T1000 (cell line): ENCODE results near the gene GNAT2.

Experiments used
- DNase-seq: peaks from one replicate; lab custom pipeline; 2025; ENCODE audit warnings: mixed read lengths; lab: John Stamatoyannopoulos, UW

The GNAT2 gene

DNA sequence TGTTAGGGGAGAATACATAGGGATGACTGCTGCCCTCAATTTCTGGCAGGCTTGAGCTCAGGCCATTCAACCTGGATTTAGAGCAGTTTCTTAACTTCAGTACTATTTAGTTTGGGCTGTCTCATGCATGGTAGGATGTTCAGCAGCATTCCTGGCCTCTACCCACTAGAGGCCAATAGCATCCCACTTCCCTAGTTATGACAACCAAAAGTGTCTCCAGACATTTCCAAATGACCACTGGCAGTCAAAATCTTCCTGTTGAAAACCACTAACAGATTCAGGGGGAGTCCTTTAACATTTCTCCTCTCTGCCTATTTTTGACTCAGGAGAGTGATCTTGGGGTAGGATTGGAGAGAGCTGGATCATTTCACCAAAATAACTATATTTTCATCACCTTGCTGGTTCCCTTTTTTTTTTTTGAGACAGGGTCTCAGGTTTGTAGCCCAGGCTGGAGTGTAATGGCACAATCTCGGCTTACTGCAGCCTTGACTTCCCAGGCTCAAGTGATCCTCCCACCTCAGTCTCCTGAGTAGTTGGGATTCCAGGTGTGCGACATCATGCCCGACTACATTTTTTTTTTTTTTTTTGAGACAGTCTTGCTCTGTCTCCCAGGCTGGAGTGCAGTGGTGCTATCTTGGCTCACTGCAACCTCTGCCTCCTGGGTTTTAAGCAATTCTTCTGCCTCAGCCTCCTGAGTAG lies 8.7 kb downstream of the GNAT2 start:
- DNase-seq: no peak

DNA sequence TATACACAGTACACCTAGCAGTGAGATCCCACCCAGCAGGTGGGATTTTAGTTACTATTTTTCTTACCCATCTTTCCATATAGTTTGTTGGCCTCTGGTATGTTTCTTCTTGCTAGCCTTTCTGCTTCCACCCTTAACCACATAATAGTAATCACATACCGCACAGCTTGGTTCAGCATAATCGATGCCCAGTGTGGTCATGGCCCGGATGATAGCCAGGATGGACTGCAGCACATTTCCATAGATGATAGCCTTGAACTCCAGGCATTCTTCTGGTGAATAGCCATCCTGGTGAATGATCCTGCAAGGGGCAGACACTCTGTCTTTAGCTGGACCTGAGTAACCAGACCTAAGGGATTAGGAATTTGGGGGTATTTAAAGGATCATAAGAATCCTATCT lies 9.5 kb downstream of the GNAT2 start:
- no peak for DNase-seq

DNA sequence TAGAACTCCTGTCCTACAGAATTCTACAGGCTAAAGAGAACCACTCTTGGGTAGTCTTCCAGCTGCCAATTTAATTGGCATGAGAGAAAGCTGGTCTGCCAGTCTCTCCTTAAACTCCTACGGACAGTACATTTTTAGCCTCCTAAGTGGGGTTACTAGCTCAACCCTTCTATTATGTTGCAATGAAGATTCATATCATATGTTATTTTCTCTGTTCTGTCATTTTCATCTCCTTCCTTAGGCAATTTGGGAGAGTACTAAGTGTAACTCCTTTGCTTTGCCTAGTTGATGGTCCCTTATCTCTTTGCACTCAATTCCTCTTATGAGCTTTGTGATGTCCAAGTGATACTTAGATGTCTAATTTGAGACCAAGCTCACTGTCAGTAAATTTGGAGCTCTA lies 14.0 kb downstream of the GNAT2 start:
- no peak for DNase-seq

DNA sequence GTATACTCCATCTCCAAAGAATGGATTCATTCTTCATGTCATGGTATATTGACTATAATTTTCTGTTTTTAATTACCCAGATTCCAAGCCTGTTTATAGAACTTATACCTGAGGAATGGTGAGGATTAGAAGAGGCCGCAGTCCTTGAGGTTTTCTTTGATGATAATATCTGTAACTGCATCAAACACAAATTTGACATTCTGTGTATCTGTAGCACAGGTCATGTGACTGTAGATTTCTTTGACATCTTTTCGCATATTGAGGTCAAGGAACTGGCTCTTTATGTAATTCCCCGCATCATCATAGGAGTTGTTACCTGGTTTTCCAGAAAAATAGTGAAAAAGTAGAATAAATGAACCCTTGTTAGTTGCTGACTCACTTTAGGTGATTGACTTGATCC lies 16.2 kb downstream of the GNAT2 start:
- no peak for DNase-seq

DNA sequence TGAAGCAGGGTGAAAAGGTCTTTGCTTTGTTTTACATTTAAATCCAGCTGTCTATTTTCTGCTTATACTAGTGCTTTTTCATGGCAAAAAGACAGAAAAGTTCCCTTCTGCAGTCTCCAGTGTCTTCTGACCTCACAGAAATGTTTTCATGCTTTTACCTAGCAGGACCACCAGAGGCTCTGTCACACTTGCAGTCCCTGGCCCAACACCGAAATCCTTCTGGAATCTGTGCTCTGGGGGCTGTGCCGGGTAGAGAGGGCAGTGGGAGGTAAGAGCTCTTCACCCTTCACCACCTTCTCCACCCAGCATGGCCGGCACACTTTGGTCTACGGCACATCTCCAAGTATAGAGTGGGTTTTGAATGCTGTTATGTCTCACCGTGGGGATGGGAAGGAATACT lies 20.8 kb downstream of the GNAT2 start:
- DNase-seq: no peak

DNA sequence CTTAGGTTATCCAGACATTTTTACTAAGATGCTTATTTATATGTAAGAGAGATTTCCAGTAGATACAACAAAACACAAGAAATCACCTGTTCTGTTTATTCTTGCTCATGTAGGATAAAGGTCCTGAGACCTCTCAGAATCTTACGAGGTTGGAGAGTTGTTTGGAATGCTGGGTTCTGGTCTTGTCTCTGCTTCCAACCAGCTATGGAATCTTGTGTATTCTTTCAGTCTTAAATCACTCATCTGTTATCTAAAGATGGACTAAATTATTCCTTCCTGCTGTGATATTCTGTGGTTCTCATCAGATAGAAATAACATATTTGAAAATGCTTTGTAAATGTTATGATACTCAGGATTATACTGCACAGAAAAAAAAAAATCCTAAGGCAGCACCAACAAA lies 21.3 kb downstream of the GNAT2 start:
- no peak for DNase-seq

DNA sequence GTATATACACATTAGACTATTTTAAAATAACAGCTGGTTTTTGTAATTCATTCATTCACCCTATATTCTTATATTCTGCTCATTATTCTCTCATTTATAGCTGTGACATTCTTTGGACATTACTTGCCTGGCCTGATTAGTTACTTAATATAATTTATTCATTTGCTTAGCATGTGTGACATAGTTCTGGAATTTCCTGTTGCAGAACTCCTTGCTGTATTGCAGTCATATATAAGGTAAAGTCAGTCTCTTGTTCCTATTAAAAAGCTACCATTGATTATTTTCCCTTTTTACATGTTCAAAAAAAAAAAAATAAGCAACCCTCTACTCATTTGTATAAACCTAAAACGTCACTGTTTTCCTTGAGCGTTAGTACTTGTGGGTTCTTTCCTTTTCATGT lies 23.9 kb downstream of the GNAT2 start:
- DNase-seq: no peak

DNA sequence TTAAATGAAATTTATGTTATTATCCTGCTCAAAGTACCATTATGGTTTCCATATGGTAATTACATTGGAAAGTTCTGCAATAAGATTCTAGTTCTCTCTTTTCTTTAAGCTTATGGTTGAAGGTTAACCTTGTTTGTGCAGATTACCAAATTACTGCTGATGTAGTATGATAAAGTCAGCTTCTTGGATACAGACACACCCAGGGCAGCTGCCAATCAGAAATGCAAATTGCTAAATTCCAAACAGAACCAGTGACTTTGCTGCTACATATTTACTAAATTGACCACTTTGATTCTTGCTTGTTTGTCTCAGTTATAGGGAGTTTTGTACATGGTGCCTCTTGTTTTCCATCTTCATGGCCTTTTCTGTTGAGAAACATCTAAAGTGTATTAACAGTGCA lies 26.5 kb downstream of the GNAT2 start:
- no peak for DNase-seq

DNA sequence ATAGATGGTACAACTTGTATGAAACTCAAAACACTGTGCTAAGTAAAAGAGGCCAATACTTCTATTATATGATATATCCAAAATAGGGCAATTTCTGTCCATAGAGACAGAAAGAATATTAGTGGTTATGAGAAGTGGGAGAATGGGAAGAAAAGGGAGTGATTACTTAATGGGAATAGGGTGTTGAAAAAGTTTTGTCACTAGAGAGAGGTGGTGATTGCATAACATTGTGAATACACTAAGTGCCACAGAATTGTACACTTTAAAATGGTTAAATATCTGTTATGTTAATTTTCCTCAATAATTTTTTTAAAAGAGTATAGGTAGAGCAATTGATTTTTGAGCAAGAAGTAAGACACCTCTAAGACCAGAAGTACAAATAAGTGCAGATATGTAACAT lies 29.7 kb downstream of the GNAT2 start:
- DNase-seq: no peak

DNA sequence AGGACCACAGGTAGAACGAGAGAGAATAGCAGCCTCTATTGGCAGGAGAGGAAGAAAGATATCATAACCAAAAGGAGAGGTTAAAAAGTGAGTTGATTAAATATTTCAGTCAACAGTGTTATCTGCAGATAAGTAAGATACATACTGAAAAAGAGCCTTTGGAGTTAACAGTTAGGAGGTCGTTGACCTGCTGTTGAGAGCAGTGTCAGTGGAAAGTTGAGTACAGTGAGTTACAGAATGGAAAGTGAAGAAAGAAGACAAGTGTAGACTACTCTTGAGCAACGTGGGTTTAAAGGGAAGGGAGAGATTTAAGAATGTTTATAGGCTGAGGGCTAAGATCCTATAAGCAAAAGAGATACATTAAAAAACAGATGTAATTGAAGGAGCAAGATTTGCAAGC lies 30.2 kb downstream of the GNAT2 start:
- DNase-seq: no peak

DNA sequence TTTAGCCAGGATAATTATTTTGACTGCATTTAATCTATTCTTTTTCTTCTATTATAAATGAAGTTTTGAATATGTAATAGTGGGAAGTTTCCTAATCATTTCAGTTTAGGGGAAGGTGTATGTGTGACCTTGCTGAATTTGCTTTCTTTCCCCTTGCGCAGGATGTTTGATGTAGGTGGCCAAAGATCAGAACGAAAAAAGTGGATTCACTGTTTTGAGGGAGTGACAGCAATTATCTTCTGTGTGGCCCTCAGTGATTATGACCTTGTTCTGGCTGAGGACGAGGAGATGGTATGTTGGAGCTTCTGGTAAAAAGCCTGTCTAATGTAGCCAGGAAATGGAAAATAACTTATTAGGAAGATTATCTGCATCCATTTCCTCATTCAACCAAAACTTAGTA lies 33.4 kb downstream of the GNAT2 start:
- no peak for DNase-seq

DNA sequence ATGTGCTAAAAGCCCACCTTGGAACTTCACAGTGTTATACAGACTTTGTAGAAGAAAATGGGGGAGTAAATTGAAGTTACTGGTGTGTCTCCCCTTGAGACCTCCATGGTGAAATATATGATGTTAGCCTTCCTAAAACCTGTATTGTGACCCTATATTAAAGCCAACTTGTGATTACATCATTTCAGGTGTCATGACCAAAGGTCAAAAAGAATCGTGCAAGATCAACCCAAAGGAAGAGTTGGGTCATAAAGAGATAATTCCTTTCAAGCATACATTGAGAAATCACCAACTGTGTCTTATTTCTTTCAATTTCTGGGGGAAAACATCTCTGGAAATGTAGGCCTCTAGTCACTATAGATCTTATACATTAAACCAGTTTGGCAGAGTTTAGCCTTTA lies 34.6 kb downstream of the GNAT2 start:
- DNase-seq: no peak

DNA sequence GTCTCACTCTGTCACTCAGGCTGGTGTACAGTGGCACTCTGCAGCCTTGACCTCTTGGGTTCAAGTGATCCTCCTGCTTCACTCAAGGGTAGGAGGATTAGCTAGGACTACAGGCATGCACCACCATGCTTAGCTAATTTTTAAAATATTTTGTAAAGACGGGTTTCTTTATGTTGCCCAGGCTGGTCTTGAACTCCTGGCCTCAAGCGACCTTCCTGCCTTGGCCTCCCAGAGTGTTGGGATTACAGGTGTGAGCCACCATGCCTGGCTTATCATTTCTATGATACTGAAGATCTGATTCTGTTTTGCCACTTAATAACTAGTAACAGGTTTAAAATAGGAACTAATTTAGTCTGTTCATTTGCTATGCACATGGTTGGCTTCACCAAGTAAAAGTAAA lies 37.4 kb downstream of the GNAT2 start:
- no peak for DNase-seq

DNA sequence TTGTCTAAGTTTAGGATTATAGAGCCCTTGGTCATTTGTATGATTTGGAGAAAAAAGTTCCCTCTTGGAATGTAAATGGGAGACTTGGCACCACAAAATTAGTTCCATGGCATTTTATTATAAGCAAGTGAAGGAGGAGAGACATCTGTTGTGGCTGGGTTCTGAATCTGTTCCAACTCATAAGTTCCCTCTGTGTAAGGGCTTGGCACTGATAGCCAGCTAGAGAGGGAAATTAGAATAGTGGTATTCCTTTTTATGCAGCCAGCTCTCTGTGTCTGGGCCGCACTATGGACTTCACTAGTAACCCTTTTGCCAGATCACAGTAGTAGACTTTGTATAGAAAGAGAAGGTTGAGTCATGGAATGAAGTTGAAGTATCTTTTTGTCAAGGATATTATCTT lies 39.9 kb downstream of the GNAT2 start:
- no peak for DNase-seq

DNA sequence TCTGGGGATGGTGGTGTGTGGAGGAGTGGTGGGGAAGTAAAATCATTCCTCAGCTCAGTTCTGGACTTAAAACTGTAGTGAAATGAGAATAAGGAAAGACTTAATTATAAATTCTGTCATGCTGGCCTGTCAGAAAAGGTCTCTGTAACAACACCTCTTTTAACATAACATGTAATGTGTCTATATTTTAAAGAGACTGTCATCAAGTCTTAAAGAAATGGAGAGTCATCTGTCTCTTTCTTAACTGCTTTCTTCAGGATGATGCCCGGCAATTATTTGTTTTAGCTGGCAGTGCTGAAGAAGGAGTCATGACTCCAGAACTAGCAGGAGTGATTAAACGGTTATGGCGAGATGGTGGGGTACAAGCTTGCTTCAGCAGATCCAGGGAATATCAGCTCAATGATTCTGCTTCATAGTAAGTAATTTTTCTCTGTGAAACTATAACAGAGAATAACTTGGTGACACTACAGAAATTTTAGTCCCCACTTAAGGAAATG lies 40.4 kb downstream of the GNAT2 start:
- DNase-seq: no peak

DNA sequence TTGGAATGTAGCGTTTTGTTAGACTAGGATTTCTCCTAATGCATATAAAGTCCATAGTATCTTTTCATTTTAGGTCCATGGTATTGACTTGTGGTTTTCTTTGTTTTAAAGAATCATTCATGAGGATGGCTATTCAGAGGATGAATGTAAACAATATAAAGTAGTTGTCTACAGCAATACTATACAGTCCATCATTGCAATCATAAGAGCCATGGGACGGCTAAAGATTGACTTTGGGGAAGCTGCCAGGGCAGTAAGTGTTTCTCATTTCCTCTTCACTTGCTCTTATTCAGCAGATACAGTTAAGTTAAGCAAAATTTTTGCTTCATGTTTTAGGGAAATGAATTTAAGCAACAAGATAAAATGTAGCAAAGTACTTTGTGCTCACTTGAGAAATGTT lies 45.6 kb downstream of the GNAT2 start:
- DNase-seq: no peak

DNA sequence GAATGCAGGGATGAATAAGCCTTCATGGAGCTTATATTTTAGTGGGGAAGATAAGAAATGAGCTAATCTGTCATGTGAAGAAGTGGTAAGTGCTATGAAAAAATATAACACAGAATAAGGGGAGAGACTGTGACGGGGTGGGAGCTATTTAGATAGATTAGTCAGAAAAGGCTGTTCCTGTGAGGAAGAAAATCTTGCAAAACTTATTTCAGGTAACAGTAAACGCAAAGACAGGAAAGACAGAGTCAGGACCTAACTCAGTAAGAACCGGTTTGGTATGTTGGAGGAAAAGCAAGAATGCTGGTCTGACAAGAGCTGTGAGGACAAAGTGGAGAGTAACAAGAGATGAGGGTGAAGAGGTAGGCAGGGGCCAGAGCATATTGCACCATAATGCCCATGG lies 49.0 kb downstream of the GNAT2 start:
- DNase-seq: no peak

DNA sequence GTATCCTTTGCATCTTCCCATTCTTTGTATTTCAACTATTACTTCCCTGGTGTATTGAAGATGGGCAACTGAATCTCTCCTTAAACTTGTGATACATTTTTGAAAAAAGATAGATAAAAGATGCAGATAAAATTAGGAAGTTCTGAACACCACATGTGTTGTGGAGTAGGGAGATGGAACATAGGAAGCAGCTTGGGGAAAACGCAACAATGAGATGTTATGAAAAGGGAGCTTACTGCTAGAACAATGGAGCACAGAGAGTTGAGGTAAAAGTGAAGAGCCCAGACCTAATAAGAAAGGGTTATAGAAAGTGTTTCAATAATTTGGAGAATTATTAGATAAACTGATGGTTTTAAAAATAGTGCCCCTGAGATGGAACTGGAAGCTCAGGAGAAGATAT lies 50.1 kb downstream of the GNAT2 start:
- DNase-seq: no peak

DNA sequence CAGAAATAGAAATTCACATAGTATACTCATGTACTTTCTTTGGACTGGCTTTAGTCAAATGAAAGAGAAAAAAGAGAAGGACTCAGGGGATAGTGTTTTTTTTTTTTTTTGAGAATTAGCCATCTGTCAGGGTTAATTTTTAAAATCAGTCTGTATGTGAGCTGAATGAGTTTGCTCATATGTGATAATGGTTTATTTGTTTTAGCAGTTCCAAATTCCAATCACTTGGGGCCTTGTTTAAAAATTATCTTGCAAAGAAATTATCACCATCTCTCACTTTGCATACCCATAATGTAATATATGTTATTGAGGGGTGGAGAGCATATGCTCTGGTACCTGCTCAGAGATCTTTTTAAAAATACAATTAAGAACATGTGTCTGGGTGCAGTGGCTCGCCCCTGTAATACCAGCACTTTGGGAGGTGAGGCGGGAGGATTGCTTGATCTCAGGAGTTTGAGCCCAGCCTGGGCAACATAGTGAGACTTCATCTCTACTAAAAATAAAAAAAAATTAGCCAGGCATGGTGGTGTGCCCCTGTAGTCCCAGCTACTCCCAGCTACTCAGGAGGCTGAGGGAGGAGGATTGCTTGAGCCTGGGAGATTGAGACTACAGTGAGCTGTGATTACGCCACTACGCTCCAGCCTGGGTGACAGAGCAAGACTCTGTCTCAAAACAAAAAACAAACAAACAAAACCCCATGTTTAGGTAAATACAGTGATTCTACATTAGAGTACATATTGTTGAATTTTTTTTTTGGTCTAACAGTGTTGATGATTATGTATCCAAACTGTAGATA lies 51.3 kb downstream of the GNAT2 start:
- no peak for DNase-seq

DNA sequence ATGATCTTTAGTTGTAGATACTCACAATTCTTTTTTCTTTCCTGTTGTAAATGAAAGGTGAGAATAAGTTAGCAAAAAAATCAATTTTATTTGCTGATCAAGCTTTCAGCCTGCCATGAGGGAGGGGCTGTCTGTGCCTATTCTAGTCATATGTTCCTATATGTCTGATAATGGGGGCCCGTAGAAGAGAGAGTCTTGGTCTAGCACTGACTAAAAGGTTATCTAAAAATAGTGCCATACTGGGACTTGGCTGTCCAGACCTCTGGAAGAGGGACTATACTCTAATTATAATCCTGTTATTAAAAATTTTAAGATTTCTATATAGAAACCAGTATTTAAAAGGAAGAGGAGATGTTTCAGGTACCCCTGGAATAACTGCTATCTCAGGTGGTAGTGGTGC lies 52.4 kb downstream of the GNAT2 start:
- DNase-seq: no peak

DNA sequence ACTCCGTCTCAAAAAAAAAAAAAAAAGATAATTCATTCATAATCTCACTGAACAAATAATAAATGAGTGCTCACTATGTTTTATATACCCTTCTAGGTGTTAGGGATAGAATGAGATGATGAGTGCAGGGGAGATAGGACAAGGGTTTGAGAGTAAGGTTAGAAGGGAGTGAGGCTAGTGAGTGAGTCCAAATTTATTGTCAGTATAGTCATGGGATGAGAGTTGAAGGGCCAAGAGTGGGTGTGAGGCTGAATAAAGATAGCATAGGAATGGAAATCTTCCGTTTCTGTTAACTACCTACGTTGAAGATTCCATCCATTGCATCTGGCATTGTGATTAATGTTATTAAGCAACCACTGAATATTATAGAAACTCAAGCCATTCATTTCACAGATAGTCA lies 54.2 kb downstream of the GNAT2 start:
- no peak for DNase-seq

DNA sequence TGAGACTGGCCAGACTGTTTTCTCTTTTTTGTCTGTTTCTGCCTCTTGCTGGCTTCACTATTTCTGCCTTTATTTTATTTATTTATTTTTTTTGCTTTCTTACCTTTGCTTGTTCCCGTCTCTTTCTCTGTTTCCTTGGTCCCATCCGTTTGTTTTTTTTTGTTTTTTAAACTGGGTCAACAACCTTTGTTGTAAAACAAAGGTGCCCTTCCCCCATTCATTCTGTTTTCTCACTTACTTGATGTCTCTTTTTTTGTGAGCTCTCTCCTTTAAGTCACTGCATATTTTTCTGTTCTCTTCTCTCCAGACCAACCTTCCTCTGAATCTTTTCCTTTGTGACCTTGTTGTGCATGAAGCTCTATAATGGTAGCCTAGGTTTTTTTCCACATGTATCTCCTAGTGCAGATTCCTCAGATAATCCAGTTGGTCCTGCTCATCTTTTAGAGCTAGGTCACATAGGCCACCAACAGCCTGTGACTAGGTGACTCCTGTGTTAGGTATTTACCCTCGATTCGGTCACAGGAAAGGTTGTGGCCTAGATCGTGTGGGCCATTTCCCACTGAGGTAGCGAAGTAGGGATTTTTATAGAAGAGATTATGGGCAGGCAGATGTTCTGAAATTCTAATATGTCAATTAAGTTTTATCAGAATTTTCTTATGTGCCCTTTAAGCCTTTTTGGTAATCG lies 55.1 kb downstream of the GNAT2 start:
- DNase-seq: no peak

DNA sequence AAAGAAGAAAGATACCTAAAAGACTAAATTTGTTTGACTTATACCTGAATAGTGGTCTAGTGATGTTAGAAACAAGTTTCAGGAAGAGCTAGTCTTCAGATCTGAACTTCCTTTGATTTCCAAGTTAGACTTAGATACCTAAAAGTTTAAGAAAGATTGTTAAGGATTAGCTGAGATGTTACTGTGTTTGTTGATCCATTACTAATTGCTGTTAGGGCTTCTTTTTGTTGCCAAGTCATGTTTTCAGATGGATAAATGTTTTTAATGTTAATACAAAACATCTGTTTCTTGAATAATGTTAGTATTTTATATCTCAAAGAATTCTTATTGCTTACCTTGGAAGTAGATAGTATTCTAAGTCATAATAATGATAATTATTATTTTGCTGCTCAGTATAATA lies 59.4 kb downstream of the GNAT2 start:
- DNase-seq: no peak
